GM18868 (cell line): ENCODE measurements around the gene CHRNA10.

Experiments used
- ATAC-seq: cut with Tn5 transposase; IDR thresholded peaks from one replicate; pipeline ENCODE4 v1.9.1; 2021; ENCODE audit warnings: mild to moderate bottlenecking, moderate library complexity; ENCODE audit not compliant: unreplicated experiment

Gene CHRNA10, protein sequence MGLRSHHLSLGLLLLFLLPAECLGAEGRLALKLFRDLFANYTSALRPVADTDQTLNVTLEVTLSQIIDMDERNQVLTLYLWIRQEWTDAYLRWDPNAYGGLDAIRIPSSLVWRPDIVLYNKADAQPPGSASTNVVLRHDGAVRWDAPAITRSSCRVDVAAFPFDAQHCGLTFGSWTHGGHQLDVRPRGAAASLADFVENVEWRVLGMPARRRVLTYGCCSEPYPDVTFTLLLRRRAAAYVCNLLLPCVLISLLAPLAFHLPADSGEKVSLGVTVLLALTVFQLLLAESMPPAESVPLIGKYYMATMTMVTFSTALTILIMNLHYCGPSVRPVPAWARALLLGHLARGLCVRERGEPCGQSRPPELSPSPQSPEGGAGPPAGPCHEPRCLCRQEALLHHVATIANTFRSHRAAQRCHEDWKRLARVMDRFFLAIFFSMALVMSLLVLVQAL

DNA sequence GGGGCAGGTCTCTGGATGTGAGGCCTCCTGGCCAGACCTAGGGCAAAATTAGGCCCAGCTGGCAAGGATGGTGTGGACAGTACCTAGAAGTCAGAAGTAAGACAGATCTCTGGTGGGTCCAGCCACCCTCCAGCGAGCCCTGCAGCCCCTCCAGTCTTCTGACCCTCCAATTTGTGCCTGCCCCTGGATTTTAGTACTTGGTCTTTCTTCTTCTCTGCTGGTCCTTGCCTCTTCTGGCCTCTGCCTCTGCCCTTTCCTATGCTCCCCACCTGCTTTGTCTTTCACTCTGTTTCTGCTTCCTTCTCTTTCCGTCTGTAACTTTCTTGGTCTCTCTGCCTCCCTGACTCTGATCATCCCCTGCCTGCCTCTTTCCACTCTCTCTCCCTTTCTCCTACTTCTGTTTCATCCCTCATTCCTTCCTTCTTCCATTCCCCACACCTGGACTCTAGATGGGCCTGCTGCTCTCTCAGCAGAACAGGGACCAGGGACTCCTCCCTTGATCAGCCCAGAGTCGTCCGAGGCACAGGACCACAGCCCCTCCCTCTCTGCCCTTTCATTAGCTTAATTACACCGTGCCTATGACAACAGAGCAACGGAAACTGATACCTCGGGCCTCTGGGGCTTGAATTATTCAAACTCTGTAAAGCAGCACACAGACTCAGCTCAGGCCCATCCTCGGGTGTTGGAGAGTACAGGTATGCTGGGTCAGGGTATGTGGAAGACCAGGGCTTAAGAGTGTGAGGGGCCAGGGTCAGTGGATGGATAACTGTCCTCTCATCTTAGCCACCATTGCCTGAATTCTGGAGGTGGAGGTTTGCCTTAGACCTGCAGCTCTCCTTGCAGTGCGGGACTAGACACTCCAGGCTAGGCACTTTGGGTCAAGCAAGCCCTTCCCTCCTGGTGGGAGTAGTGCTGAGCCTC is at the start of gene CHRNA10:
Gene CHRNA10, minus strand, starts transcription at position 51 of the 921 bp plus-strand sequence. CDS start 72 bp downstream, outside the sequence.
- ATAC-seq: no peak

DNA sequence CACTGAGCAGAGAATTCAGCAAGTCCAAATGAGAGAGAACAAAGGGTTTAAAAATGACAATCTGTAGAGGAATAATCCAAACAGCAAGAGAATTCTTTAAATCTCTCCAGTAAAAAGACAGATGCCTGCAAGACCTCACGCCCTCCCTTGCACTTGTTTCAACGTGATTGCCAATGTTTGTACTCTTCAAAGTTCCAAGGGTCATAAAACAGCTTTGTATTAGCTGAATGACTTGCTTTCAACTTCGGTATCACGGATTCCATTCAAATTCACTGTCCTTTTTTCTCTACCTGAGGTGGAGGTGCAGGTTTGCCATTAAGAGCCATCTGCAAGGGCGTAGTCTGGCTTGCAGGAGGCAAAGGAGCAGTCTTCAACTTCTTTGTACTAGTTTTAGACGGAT is 41.1 kb upstream of the CHRNA10 start:
- no peak for ATAC-seq

DNA sequence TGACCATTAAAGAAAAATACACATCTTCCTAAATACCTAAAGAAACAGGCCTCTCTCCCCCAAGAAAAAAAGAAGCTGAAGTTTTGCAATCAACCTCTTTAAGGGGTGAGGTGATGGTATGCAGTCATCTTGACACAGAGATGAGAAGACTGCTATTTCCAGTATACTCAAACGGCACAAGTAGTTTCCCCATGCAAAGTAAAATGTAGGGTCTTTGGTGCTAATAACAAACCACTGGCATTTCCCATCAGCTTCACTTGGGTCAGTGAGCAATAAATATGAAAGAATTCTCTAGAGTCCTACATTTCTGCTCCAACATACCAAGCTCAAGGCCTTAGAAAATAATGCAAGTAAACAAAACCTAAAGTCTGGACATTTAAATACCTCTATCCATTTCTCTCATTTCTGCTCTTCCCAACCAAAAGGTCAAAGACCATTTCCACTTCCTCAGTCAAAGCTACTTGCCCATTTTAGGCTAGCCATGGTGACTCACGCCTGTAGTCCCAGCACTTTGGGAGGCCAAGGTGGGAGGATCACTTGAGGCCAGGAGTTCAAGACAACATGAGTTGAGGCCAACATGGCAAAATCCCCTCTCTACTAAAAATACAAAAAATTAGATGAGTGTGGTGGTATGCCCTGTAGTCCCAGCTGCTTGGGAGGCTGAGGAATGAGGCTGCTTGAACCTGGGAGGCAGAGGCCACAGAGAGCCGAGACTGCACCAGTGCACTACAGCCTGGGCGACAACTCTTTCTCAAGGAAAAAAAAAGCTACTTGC is 39.5 kb upstream of the CHRNA10 start:
- ATAC-seq: no peak

DNA sequence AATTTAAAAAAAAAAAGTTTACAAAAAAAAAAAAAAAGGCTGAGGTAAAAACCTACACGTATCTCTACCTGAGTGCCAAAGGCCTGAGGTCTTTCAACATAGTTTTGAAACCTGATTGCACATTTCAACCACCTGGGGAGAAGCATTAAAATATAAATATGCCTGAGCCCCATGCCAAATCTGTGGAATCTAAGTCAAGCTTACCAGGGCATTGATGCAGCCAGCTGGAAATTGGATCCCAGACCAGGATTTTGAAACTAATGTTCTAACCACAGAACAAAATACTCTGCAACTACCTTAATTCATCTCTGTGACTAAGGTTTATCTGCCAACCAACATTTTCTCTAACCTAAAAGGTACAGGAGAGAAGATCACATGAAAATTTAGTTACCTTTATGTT is 38.8 kb upstream of the CHRNA10 start:
- ATAC-seq: no peak

DNA sequence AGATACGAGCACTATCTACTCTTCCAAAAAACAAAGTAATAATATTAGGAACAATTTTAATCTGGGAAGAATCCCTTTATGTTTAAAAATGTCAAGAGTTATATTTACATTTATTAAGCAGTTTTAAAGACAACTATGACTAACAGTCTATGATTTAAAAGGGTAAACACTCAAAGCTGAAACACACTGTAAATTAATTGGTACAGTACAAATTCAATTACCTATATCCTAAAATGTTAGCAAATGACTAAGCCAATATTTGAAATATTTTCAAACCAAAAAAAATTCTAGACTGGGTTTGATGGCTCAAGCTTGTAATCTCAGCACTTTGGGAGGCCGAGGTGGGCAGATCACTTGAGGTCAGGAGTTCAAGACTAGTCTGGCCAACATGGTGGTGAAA is 36.0 kb upstream of the CHRNA10 start:
- ATAC-seq: no peak

DNA sequence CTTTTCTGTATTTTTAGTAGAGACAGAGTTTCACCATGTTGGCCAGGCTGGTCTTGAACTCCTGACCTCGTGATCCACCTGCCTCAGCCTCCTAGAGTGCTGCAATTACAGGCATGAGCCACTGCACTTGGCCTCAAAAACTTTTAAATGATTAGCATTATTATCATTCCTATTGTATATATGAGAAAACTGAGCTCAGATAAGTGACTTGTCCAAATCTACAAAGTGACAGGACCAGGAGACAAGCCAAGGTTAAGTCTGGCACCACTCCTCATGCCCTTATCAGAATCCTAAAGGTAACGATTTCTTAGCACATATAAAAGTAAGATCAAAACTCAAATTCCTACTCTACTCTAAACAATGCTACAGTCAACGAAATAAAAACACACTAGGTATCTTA is 32.2 kb upstream of the CHRNA10 start:
- no peak for ATAC-seq

DNA sequence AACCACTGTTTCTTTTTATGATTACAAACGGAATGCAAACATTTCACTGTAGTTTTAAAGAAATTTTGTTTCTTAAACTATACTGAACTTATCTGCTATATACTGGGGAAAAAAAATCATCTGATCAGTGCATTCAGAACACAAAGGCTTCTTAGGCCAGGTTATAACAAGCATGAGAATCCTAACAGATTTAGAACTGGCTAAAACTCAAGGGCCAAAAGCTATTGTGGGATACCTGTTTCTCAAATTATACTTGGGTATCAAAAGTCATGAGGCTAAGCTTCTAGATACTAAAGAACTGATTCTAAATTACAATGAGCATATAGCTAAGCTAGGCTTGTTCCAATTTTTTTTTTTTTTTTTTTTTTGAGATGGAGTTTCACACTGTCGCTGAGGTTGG is 29.7 kb upstream of the CHRNA10 start:
- ATAC-seq: no peak

DNA sequence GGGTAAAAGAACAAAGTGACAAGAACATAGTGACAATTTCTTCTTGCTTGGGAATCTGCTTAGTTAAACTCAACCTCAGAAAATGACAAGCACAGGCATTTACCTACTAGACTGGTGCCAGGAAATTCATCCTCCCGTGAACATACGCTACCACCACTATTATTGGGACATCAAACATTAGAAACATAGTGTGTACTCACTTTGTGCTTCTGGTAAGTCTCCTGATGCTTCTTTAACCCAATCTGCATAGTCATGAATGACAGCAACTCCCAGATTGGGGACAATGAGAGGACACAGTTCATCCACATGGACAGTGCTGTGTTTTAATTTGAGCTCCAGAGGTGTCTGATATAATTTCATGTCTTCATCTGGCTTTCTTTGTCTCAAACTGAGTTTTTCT is 29.2 kb upstream of the CHRNA10 start:
- ATAC-seq: no peak

DNA sequence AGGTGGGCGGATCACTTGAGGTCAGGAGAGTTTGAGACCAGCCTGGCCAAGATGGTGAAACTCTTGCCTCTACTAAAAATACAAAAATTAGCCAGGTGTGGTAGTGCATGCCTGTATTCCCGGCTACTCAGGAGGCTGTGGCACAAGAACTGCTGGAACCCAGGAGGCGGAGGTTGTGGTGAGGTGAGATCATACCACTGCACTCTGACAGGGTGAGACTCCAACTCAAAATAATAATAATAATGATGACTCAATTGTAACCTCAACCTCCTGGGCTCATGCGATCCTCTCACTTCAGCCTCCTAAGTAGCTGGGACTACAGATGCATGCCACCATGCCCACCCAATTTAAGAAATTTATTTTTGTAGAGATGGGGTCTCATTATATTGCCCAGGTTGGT is 15.6 kb upstream of the CHRNA10 start:
- no peak for ATAC-seq

DNA sequence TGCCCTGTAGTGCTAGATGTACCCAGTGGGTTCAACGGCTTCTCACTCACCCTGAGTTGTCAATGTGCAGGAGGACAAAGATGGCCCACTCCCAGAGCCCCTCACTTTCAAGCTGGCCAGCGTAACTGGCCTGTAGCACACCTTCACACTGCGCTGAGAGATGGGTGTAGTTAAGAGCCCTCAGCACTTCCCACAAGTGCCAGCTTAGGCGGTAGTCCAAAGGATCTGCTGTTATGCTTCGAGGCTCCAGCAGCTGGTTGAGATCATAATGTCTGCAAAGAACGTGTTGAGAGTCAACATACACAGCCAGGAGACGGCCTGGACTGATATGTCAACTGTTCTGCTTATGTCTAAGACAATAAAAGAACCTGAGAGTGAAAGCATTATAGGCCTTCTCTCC is 14.7 kb upstream of the CHRNA10 start:
- ATAC-seq: no peak

DNA sequence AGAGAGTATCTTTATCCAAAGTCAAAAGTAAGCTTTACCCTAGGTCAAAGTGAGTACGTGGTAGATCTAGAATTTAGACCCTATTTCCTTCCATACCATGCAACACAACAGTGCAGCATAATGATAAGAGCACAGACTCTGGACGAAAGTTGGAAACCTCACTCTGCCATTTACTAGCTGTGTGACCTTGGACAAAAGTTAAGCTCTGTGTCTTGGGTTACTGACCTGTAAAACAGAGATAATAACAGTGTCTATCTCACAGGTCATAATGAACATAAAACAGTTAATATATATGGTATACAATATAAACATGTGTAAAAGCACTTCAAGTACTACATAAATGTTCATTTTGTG is 13.6 kb upstream of the CHRNA10 start:
- no peak for ATAC-seq

DNA sequence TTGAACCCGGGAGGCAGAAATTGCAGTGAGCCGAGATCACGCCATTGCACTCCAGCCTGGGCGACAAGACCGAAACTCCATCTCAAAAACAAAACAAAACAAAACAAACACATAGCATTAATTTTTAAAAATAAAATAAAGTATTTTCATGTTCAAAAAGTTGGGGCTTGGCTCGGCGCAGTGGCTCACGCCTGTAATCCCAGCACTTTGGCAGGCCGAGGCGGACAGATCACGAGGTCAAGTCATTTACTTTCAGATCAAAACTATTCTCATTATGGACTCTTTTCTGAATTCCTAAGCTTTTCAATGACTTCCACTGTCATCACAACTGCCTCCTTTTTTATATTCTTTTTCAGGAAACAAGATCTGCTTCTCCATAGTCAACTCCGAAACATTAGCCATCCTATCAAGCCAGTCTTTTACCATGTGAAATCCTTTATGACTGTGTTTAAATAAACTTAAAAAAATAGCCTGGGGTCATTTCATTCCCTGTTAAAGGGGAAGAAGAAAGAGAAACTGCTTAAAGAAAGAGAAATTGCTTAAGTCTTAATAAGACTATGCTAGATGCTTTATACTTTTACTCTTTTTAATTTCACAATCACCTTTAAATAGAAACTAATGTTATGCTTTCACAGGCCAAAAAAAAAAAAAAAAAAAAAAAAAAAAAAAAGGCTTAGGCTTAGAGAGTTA is 13.1 kb upstream of the CHRNA10 start:
- no peak for ATAC-seq

DNA sequence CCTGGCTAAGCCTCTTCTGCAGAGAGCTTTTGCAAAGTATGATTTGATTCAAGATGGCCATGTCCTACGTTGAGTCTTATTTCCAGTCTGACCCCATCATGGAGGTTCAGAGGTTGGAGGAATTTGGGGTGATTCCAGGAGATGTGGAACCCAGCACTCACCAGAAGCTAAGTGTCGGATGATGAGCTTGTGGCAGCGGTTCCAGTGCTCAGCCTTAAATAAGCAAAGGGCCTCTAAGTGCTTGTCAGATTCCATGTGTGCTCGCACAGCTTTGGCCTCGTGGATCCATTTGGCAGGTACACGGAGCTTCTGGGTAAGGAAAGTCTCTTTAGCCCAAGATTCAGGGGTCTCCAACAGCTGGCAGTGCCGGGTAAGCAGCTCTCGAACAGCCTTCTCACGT is 11.9 kb upstream of the CHRNA10 start:
- no peak for ATAC-seq

DNA sequence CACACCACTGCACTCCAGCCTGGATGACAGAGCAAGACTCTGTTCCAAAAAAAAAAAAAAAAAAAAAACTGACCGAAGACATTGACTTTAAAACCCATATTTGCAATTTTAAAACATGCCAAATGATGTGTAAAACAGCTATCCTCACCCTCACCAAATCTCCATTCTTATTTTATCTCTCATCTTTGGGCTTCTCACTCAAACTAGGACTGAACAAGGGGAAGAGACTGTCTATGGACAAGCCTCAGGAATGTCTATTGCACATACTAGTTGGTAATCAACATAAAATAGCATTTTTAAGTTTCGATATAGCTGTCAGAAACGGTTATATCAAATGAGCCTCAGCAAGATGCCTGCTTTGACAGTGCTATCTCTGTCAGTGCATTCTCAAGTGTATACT is 7.9 kb upstream of the CHRNA10 start:
- no peak for ATAC-seq

DNA sequence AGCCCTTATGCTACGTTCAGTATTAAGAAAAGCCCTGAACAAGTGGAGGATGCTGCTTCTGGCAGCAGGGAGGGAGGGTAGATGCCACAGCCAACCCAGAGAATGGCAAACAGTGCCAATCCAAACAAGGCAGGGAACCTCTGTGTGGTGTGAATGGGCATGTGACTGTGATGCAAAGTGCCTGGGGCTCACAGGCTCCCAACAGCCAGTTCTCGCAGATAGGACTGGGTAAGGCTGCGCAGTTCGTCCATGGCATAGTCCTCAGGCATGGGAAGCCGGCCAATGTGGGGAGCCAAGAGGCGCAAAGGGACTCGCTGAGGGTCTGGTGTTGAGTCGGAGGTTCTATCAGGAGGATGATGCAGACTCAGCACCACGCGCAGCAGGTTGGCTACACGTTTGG is 4.8 kb upstream of the CHRNA10 start:
- no peak for ATAC-seq

DNA sequence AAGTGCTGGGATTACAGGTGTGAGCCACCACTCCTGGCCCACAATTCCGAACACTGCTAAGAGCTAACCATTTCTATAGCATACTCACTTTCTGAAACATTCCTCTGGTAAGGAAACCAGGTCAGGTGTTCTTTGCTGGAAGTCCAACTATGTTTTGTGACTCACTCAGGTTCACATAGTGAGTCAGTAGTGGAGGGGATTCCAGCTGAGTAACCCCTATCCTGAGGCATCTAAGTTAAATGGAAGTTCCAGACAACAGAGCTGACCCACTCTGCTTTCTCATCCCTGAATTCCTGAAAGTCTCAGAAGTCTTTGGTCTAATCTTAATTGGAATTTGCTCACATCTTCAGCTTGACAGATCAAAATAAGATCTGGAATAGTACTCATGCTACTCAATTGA is 3.0 kb upstream of the CHRNA10 start:
- no peak for ATAC-seq

DNA sequence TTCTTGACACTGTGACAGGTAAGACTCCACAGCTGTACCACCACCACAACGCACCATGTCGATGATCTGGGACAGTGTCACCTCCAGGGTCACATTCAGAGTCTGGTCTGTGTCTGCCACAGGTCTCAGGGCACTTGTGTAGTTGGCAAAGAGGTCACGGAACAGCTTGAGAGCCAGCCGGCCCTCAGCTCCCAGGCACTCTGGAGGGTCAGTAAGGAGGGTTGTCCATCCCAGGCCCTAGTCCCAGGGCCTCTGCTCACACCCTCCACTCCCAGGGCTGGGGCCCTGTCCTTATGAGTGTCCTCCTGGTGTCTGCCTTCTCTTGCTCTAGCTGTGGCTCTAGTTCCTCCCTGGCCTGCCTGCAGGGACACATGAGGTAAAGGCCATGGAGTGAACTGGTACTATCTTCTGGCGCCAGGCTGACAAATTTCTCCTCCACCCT is 1.4 kb downstream of the CHRNA10 start:
- ATAC-seq: no peak

DNA sequence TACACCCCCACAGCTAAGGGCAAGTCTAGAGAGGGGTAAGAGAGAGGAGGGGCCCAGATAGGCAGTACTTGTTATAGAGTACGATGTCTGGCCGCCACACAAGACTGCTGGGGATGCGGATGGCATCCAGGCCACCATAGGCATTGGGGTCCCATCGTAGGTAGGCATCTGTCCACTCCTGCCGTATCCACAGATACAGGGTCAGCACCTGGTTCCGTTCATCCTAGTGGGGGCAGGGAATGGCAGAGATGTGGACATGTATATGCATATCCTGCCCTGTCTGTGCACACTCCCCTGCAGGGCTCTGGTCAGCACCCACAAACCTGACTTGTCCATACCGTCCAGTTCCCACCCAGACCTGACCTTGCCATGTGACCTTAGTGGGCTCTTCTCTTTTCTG is 2.1 kb downstream of the CHRNA10 start:
- no peak for ATAC-seq

DNA sequence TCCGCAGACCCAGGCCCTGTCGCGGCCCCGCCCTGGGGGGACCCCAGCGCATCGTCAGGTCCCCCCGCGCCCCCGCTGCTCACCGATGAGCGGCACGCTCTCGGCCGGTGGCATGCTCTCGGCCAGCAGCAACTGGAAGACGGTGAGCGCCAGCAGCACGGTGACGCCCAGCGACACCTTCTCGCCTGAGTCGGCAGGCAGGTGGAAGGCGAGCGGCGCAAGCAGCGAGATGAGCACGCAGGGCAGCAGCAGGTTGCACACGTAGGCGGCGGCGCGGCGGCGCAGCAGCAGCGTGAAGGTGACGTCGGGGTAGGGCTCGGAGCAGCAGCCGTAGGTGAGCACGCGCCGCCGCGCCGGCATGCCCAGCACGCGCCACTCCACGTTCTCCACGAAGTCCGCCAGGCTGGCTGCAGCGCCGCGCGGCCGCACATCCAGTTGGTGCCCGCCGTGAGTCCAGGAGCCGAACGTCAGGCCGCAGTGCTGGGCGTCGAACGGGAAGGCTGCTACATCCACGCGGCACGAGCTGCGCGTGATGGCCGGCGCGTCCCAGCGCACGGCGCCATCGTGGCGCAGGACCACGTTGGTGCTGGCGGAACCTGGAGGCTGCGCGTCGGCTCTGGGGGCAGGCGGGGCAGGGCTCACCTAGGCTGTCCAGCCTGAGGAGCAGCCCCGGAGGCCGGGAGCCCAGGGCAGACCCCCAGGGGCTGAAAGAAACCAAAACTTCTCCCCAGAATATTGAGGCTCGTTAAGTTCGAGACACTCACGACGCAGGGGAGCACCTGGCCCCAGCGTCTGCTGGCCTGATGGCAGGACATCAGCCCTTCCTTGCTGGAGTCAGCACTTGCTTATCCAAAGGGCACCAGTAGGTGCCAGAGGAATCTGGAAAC is 3.8 kb downstream of the CHRNA10 start:
- no peak for ATAC-seq
